ENCODE measurements around the gene GALNT13.
"Not testable (repeated sequence)": the region's sequence is repeated elsewhere in the genome, so short reads cannot be mapped to it uniquely, and the experiment has no call there.

The GALNT13 gene

GRCh38 chr2:154425994-154426393 is 554.3 kb downstream of the GALNT13 start:
- no peak for DNase-seq (ENCODE audit: low read depth)

GRCh38 chr2:154427453-154427852 is 555.7 kb downstream of the GALNT13 start:
- no peak for DNase-seq (ENCODE audit: low read depth)

- no peak for DNase-seq (ENCODE audit: low read depth)
These were observed 556.3 kb downstream of the GALNT13 start for GRCh38 chr2:154428022-154428421.

GRCh38 chr2:154433010-154433409 is 561.3 kb downstream of the GALNT13 start:
- no peak for DNase-seq (ENCODE audit: low read depth)

GRCh38 chr2:154437104-154437503 is 565.4 kb downstream of the GALNT13 start:
- DNase-seq (ENCODE audit: low read depth): no peak

- DNase-seq (ENCODE audit: low read depth): no peak
These were observed 567.4 kb downstream of the GALNT13 start for GRCh38 chr2:154439156-154439555.

- DNase-seq (ENCODE audit: low read depth): no peak
These were observed 572.2 kb downstream of the GALNT13 start for GRCh38 chr2:154443919-154444318.

- no peak for DNase-seq (ENCODE audit: low read depth)
These were observed 574.6 kb downstream of the GALNT13 start for GRCh38 chr2:154446324-154446723.

GRCh38 chr2:154447727-154448418 is 576.2 kb downstream of the GALNT13 start:
- no peak for DNase-seq (ENCODE audit: low read depth)

GRCh38 chr2:154449951-154450658 is 578.4 kb downstream of the GALNT13 start:
- DNase-seq (ENCODE audit: low read depth): no peak

- DNase-seq (ENCODE audit: low read depth): no peak
These were observed 580.7 kb downstream of the GALNT13 start for GRCh38 chr2:154452471-154452870.

GRCh38 chr2:154452906-154453493 is 581.3 kb downstream of the GALNT13 start:
- no peak for DNase-seq (ENCODE audit: low read depth)

GRCh38 chr2:154455166-154455565 is 583.4 kb downstream of the GALNT13 start:
- DNase-seq (ENCODE audit: low read depth): peak; percentile 14

GRCh38 chr2:154455866-154456265 is 584.1 kb downstream of the GALNT13 start:
- DNase-seq (ENCODE audit: low read depth): no peak

GRCh38 chr2:154457286-154457685 is 585.6 kb downstream of the GALNT13 start:
- no peak for DNase-seq (ENCODE audit: low read depth)

- no peak for DNase-seq (ENCODE audit: low read depth)
These were observed 587.6 kb downstream of the GALNT13 start for GRCh38 chr2:154459286-154459685.

- no peak for DNase-seq (ENCODE audit: low read depth)
These were observed 590.9 kb downstream of the GALNT13 start for GRCh38 chr2:154462634-154463033.

GRCh38 chr2:154466226-154466625 is 594.5 kb downstream of the GALNT13 start:
- DNase-seq (ENCODE audit: low read depth): no peak

GRCh38 chr2:154470376-154470775 is 598.7 kb downstream of the GALNT13 start:
- DNase-seq (ENCODE audit: low read depth): no peak

GRCh38 chr2:154471492-154471891 is 599.8 kb downstream of the GALNT13 start:
- DNase-seq (ENCODE audit: low read depth): not testable (repeated sequence)

GRCh38 chr2:154477319-154477718 is 605.6 kb downstream of the GALNT13 start:
- no peak for DNase-seq (ENCODE audit: low read depth)

GRCh38 chr2:154480521-154480920 is 608.8 kb downstream of the GALNT13 start:
- no peak for DNase-seq (ENCODE audit: low read depth)

- DNase-seq (ENCODE audit: low read depth): no peak
These were observed 609.6 kb downstream of the GALNT13 start for GRCh38 chr2:154481336-154481735.
